ENCODE data around the gene ZNF605.
"Not testable (repeated sequence)": the region's sequence is repeated elsewhere in the genome, so short reads cannot be mapped to it uniquely, and the experiment has no call there.

ZNF605 gene

DNA sequence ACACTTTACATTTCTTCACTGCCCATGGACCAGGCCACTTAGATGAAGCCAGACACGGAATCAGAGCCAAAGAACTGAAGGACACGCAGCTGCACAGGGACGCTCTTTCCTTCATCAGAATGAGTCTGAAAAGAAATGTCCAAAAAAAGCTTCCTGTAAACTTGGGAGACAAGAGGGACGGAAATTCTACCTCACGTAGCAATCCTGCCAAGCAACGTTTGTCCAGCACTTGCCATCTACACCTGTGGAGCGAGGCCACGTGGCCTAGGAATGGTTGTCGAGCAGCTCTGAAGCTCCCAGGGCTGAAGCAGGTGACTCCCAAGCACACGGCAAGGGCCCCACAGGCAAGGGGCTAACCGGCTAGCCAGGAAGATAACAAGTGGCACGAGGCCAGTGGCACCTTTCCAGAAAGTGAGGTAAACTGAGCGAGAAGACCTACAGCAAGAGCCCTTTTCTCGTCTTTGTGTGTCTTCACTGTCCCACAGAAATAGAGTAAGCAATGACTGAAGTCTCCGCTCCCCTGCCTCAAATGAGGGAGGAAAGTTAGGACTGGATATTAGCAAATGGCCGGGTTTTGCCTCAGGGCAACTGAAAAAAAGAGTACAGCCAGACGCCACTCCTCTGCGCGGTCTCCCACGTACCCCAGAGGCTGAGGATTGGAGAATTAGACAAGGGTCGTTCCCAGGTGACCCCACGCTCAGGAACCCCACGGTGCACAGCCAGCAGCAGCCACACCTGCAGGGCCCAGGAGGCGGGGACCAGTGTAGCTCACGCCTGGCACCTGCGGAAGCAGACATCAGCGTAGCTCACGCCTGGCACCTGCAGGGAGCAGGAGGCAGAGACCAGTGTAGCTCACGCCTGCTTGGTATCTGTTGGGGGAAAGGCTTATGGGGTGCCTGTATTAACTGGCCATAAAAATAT, 7.7 kb downstream of the ZNF605 start:
- DNase-seq (ENCODE audit: low read depth) = no peak

DNA sequence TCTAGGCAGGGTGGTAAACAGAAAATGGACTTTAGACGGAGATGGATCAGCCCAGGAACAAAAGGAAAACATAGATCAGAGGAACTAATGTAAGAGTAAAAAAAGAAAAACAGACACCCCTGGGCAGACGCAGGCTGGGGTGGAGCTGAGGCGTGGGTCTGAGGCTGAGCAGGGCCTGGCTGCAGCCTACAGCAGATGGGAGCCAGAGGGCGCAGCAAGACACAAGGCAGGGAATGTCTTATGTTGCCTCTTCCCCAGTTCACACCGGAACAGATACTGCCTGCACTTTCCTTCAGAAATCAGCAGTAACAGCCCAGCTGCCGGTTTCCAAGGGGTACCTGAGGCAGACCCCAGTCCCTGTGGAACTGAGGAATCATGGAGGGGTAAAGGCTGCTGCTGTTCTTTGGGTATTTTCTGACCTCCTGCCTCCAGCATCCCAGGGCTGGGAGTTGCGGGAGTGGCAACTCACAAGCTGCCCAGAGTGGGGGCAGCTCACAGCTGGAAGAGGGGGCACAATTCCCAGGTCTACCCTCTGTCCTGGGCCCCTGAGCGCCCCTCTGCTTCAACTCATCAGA, 9.8 kb downstream of the ZNF605 start:
- no peak for DNase-seq (ENCODE audit: low read depth)

DNA sequence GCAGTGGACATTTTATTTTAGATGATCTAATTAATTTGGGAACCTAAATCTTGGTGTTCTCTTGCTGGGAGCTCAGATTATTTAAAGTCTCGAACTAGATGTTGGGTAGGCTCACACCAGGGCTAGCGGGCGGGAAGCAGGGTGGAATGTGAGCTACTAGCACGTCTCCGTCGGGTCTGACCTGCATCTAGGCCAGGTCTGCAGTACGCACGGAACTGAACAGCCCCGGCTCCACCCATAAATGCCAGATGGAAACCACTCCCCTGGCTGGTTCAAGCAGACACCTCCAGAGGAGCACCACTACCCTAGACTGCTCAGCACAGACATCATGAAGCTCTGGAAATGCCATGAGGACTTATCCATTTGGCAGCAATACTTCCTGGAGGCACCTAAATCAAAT, 10.3 kb downstream of the ZNF605 start:
- DNase-seq (ENCODE audit: low read depth) = no peak

DNA sequence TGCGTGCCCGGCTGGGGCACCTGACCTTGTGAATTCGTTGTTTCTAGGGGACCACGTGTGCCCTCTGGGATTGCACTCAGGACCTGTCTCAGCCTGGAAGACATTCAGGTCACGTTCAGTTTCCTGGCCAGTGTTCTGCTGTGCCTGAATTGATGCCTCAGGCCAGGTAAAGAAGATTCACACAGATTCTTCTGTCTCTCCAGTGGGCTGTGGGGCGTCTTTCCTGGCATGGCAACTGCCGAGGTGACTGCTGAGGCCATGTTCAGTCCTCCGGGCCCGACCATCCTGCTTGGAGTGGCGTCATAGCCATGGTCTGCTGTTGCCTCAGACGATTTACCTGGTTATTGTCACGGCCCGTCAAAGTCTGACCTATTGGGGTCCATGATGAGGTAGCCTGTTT, 13.5 kb downstream of the ZNF605 start:
- DNase-seq (ENCODE audit: low read depth) = no peak

DNA sequence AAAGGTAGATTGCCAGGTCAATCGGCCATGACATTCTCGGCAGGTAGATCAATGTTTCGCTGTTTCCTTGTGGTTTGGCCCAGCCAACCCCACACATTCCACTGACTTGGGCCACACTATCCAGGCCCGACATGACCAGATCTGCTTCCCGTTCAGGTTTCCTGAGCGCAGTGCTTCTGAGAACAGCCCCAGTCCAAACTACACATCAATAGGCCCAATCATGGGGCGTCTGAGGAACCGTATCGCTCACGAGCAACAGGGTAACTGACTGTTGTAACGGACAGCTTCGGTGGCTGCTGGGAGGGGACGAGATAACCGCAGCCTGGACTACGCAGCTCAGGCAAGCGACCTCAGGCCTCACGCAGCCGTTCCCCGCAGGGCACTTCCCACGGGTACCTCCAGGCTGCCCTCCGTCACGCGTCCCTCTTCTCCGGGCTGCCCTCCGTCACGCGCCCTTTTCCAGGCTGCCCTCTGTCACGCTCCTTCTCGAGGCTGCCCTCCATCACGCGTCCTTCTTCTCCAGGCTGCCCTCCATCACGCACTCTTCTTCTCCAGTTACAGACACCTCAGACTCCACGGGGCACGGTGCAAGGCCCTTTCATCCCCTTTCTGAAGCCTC, 14.7 kb downstream of the ZNF605 start:
- DNase-seq (ENCODE audit: low read depth) = no peak

DNA sequence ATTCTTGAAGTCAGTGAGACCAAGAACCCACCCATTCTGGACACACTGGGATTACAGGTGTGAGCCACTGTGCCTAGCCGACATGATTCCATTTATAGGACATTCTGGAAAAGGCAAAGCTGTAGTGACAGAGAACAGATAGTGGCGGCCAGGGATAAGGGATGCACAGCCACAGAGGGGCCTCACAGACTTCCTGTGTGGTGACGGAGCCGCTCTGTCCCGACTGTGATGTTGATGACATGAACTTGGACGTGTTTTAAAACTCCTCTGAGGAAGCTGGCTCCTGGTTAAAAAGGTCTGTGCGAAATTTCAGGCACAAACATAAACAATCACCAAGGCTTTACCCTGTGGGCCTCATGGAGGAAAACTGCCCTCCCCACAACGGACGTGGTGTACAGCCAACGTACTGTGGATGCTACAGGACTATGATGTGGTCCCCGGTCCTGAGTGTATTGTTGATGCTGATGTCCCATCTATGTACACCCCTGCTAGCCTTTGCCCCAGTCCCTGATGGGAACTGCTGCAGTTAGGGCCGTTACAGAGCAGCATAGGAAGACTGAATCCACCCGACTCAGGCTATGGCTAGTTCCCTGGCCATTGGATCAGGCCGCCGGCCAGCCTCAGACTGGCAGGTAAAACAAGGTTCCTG, 15.9 kb downstream of the ZNF605 start:
- no peak for DNase-seq (ENCODE audit: low read depth)

DNA sequence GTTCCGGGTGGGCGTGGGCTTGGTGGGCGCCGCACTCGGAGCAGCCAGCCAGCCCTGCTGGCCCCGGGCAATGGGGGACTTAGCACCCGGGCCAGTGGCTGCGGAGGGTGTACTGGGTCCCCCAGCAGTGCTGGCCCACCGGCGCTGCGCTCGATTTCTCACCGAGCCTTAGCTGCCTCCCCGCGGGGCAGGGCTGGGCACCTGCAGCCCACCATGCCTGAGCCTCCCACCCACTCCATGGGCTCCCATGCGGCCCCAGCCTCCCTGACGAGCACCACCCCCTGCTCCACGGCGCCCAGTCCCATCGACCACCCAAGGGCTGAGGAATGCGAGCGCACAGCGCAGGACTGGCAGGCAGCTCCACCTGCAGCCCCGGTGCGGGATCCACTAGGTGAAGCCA, 17.3 kb downstream of the ZNF605 start:
- not testable (repeated sequence) for DNase-seq (ENCODE audit: low read depth)

DNA sequence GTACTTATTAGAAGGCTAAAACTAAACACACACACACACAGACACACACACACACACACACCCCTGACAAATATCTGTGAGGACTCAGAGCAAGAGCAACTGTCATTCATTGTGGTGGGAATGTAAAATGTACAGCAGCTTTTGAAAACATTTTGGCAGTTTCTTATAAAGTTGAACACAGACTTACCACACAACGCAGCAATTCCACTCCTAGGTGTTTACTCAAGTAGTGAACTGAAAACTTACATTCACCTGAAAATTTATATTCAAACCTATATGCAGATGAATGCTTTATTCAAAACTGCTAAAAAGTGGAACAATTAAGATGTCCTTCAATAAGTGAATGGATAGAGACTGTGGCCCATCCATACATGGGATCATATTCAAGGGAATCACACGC, 18.6 kb downstream of the ZNF605 start:
- no peak for DNase-seq (ENCODE audit: low read depth)

DNA sequence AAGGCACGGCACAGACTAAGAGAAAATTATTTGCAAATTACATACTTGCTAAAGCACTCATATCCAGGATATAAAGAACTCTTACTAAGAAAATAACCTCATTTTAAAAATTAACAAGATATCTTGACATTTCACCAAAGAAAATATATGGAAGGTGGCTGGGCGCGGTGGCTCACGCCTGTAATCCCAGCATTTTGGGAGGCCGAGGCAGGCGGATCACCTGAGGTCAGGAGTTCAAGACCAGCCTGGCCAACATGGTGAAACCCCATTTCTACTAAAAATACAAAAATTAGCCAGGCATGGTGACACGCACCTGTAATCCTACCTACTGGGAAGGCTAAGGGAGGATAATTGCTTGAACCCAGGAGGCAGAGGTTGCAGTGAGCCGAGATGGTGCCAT, 19.2 kb downstream of the ZNF605 start:
- DNase-seq (ENCODE audit: low read depth) = not testable (repeated sequence)

DNA sequence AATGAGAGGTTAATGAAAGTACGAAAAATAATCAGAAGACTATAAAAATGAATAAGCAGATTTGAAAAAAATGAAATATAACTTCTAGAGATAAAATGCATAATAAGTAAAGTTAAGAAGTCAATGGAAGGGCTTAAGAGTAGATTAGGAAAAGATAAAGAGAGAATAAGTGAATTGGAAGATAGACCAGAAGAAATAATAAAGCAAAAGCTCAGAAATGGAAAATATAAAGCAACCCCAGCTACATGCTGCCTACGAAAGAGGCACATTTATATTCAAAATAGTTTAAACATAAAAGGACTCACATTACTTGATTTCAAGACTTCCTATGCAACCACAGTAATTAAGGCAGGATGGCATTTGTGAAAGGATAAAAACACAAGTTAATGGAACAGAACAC, 19.9 kb downstream of the ZNF605 start:
- no peak for DNase-seq (ENCODE audit: low read depth)

DNA sequence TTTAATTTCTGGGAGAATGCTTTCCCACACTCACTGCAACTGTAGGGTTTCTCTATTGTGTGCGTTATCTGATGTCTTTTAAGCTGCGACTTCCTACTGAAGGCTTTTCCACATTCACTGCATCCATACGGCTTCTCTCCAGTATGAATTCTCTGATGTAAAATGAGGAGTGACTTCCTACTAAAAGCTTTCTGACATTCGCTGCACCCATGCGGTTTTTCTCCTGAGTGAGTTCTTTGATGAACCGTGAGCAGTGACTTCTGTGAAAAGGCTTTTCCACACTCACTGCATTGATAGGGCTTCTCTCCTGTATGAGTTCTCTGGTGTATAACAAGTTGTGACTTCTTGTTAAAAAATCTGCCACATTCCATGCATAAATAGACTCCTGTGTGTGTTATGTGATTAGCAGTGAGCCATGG, 29.7 kb downstream of the ZNF605 start:
- no peak for DNase-seq (ENCODE audit: low read depth)

DNA sequence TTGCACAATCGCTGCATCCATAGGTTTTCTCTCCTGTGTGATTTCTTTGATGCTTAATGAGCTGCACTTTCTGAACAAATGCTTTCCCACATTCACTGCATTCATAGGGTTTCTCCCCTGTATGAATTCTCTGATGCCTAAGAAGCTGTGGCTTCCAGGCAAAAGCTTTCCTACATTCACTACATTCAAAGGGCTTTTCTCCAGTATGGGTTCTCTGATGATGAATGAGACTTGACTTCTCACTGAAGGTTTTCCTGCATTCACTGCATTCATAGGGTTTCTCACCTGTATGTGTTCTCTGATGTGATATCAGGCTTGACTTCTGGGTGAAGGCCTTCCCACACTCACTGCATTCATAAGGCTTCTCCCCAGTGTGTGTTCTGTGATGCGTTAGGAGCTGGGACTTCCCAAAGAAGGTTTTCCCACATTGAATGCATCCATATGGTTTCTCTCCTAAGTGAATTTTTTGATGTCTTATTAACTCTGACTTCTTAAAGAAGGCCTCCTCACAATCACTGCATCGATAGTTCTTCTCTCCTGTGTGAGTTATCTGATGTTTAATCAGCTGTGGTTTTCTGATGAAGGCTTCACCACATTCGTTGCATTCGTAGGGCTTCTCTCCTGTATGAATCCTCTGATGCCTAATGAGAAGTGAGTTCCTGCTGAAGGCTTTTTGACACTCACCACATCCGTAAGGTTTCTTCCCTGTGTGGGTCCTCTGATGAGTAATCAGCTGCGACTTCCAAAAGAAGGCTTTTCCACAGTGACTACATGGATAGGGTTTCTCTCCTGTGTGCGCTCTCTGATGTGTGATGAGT, 30.3 kb downstream of the ZNF605 start:
- DNase-seq (ENCODE audit: low read depth) = no peak

DNA sequence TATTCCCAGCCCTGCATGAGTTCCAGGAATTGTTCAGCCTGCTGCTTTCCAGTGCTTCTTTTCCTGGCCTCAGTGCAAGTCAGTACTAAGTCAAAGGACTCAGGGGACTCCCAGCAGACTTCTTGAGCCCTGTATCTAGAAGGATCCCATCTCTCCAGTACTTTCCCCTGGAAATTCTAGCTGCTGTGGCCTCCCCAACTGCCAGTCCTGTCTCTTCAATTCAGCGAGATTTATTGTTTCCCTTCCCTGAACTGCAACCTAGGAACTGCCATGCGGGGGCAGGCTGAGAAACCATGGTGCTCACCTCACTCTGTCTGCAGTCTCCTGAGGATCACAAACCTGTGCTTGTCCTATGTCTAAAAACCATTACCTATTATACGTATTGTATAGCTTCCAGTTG, 31.8 kb downstream of the ZNF605 start:
- DNase-seq (ENCODE audit: low read depth) = no peak

DNA sequence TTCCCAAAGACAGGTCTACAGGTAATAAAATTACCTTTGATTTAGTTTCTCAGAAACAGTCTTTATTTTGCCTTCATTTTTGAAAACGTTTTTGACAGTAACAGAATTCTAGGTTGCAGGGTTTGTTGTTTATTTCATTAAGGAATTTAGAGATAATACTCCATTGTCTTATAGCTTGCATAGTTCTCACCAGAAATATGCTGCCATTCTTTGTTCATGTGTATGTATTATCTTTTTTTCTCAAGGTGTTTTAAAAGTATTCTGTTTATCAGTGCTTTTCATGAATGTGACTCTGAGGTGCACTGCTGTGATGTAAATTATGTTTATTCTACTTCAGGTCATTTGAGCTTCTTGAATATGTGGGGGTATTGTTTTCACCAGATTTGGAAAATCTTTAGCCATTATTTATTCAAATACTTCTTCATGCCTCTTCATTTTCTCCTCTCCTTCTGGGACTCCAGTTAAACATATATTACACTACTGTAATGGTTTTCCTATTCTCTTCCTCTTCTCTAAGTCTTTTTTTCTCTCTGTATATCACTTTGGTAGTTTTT, 32.7 kb downstream of the ZNF605 start:
- no peak for DNase-seq (ENCODE audit: low read depth)

DNA sequence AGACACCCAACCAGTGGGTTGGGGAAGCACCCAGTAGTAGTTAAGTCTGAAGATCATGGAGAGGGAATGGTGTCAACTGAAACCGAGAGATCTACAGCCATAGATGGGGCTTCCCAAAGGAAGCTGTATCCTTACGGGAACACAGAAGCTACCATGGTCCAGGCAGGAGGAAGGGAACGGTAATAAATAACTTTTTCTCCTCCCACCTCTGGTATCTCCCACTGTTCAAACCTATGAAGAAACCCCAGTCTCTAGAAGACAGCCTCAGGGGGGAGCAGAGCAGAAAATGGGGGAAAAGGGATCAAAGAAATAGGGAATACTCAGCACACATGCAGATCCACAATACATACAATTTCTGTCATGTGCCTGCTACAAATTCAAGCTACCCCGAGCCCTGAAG, 33.4 kb downstream of the ZNF605 start:
- no peak for DNase-seq (ENCODE audit: low read depth)

DNA sequence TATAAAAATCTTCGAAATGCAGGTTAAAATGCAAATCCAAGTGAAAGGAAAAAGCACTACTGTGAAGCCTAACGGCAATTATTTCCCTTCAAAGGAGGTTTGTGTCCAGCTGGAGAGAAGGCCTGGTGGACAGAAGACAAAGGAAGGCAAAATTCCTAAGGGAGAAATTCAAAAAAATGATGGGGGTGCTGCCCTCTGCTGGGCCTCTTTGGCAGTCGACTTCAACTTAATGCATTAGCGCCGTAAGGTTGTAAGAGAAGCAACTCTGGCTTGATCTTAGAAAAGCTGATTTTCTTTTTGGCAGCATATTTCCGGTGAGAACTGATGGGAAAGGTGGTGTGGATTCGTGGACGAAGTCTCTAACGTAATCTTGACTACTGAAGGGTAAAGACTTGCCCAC, 34.4 kb downstream of the ZNF605 start:
- DNase-seq (ENCODE audit: low read depth) = no peak

DNA sequence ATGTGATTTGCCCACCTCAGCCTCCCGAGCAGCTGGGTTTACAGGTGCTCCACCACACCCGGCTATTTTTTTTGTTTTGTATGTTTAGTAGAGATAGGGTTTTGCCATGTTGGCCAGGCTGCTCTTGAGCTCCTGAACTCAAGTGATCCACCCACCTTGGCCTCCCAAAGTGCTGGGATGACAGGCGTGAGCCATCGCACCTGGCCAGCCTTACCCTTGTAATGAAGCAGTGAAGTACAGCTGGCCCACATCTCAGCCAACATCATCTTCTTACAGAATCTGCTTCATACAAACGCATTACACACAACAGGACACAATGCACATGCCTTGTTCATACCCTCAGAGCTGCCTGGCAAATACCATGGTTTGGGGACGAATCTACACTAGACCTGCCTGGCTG, 37.4 kb downstream of the ZNF605 start:
- DNase-seq (ENCODE audit: low read depth) = no peak

DNA sequence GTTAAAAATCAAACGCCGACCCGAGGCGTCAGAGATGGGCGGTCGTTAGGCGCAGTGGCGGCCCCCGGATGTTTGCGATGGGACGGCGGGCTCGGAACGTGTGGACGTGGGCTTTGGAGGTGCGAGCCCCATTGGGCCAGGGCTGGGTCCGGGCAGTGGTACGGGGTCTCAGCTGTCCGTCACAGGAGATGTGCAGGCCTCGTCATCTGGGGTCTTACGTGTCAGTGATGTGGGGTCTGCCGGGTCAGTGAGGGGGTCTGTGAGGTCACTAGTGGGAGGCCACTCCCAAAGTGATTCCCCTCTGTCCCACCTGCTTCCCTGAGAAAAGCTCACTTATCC, 47.1 kb downstream of the ZNF605 start:
- no peak for DNase-seq (ENCODE audit: low read depth)

DNA sequence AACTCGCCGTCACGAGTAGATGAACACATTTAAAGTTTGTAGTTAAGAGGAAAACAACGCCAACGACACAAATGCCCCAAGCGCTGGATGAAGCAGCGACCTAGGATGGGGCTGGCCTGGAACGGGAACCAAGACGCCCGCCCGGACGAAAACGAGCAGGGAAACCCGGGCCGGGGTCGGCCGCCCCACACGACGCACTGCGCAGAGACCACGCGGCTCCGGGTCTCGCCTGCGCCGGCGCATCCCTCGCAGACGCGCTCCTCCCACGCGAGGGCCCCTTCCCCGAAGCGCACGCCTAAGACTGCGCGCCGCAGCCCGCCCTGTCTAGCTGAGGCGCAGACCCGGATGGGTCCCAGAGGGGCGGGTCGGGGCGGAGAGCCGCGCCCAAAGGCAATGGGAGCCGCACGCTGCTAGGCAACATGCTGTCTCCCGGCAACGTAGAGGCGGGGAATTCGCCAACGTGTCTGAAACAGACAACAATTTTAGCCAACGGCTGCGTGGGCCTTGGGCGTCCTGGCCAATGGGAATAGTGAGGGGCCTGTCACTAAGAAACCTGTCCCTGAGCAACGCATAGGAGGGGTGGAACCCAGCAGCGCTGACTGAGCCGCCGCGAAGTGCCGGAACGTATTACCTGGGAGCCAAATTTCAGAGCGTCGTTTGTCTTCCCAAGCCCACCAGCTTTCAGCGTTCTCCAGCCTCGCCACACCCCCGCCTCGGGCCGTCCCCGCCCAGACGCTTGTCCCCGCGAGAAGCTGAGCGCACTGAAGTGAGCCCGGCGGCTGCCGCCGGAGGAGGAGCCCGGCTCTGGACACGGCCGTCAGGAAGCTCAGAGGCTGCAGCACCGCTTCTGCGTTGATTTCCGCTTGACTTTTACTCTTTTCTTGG, 47.7 kb downstream of the ZNF605 start:
- DNase-seq (ENCODE audit: low read depth) = peak; percentile 94

DNA sequence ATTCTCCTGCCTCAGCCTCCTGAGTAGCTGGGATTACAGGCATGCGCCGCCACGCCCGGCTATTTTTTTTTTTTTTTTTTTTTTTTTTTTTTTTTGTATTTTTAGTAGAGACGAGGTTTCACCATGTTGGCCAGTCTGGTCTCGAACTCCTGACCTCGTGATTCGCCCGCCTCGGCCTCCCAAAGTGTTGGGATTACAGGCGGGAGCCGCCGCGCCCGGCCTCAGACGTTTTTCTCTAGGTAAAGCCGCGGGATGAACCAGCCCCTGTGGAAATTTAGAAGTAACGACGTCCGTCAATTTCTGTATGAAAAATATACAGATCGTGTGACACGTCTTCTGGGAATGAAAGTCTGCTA, 48.3 kb downstream of the ZNF605 start:
- DNase-seq (ENCODE audit: low read depth) = not testable (repeated sequence)

DNA sequence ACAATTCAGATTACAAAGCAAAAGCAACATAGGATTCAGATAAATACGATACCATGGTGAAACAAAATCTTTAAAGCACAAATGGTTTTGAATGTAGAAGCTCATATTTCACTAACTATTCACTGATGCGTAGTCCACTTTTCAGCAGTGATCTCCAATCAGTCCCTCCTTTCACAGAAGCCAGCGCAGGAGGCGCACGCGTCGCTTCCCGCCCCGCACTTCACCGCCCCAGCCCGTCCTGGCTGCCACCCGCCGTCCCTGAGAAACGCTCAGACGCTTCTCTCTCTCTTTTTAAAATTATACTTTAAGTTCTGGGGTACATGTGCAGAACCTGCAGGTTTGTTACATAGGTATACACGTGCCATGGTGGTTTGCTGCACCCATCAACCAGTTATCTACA, 48.9 kb downstream of the ZNF605 start:
- no peak for DNase-seq (ENCODE audit: low read depth)

Measured in GM04504 (cell line).